ENCODE data around the gene STK32C. TPM values are rescaled to one million over a fixed set of nuclear protein-coding genes. Genes with fewer than 3 reads are reported as not detected.
"Not testable (repeated sequence)": the region's sequence is repeated elsewhere in the genome, so short reads cannot be mapped to it uniquely, and the experiment has no call there.

STK32C gene
- total RNA-seq, 1 donor from 2014 or later = 15.2 TPM

DNA sequence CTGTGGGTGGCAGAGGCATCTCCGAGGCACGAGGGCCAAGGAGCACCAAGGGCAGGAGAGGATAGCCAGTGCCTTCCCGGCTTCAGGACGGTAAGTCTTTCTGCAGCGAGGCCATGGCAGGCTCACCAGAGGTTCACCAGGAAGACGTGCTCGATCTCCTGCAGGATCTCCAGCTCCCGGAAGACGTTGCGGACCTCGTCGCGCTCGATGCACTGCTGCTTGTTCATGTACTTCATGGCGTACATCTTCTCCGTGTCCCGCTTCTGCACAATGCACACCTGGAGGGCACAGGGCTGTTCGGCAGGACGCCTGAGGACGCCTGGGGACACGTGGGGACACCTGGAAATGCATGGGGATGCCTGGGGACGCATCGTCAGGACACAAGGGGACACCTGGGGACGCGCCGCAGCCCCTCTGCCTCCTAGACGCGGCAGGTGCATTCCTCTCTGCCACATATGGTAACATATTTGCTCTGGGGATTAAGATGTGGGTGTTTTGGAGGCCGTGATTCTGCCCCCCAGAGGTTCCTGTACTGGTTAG is 79.8 kb downstream of the STK32C start:
- Mint-ChIP-seq H3K27ac (no peak overlapping the region), H3K9me3 (no peaks in the 10 kb centered on the region), H3K36me3 (ENCODE audit: low read depth) (no peaks in the 10 kb centered on the region), H3K4me1 (peaks cover 31% of the 10 kb centered on the region), H3K27me3 (no peaks in the 10 kb centered on the region), H3K4me3 (no peak overlapping the region)
- no peak for DNase-seq
- intact Hi-C loops (cut with micrococcal nuclease) = no loop called here

DNA sequence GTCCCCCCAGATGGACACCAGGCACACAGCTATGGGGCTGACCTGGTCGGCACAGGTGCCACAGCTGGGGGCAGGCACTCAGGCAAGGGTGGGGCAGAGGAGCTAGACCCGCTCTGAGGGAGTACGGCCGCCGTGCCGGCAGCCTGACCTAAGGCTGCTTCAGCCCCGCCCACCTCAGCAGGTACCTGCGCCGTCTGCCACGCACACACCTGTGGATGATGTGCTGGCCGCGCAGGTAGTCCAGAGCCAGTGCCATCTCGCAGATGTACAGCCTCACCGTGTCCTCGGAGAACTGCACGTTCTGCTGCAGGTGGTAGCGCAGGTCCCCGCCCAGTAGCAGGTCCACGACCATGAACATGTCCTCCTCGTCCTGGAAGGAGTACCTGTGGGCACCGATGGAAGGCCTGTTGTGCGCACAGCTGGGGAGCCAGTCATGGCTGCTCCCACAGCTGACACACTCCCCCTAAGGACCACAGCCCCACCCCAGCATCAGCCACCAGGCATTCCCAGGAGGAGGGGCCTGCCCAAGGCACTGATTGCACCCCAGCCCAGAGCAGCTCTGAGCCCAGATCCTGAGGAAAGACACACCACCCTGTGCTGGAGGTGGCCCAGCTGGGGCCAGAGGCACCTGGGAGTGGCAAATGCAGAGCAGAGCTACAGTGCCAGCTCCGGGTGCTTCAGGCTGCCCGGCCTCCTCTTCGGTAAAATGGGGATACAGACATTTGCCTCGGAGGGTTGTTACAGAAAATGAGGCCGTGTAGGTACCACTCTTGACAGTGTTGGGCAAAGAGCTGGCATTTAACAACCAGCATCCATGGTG is 81.0 kb downstream of the STK32C start:
- intact Hi-C loops (cut with micrococcal nuclease) = no loop called here
- no peak for DNase-seq
- Mint-ChIP-seq H3K36me3 (ENCODE audit: low read depth) (no peaks in the 10 kb centered on the region), H3K27ac (peak overlapping the region; percentile 55), H3K9me3 (no peaks in the 10 kb centered on the region), H3K4me3 (no peak overlapping the region), H3K4me1 (peaks cover 20% of the 10 kb centered on the region), H3K27me3 (no peaks in the 10 kb centered on the region)

DNA sequence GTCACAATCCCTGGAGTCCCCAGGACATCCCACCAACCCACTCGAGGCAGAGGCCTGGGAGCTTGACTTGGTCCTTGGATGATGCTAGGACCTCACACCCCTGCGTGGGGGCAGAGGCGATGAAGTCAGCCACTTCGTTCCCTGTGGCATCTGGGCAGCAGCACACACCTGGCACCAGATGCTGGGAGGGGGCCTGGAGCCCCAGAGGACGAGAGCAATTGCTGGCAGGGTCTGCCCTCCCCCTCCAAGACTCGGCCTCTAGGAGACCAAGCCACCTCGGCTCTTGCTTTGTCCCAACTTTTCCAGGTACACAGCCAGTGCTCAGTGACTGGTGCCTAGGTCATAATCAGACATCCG is 81.9 kb downstream of the STK32C start:
- Mint-ChIP-seq H3K4me1 (peaks cover 16% of the 10 kb centered on the region), H3K4me3 (no peak overlapping the region), H3K9me3 (no peaks in the 10 kb centered on the region), H3K27ac (no peak overlapping the region), H3K36me3 (ENCODE audit: low read depth) (no peaks in the 10 kb centered on the region), H3K27me3 (no peaks in the 10 kb centered on the region)
- intact Hi-C loops (cut with micrococcal nuclease) = no loop called here
- no peak for DNase-seq

DNA sequence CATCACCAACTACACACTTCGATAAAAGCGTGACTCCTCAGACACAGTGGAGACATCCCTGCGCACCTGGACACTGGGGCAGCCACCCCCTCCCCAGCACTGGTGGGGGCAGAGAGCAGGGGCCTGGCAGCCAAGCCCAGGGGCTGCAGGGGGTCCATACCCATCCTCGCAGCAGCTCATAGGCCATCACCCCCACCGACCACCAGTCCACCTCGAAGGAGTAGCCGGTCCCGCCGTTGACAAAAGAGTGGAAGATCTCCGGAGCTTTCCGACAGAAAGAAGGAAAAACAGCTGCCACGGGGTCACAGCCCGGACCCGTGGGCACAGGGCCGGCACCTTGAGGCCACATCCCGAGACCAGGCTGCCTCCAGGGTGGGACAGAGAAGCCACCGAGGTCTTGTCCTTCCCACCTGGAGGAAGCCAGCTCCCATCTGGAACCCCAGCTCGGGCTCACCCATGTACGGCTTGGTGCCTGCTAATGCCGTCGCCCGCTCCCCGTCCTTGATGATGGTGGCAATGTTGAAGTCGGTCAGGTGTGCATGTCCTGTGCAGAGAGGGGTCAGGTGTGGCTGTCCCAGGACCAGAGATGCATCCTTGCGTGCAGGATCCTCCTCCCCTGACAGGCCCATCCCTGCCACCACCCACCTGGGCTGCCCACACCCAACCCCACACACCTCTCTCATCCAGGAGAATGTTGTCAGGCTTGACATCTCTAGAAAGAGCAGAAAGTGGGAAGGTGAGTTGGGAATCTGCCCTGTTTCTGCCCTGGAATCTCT is 82.5 kb downstream of the STK32C start:
- Mint-ChIP-seq H3K27ac (no peak overlapping the region), H3K36me3 (ENCODE audit: low read depth) (no peaks in the 10 kb centered on the region), H3K4me3 (no peak overlapping the region), H3K27me3 (no peaks in the 10 kb centered on the region), H3K9me3 (no peaks in the 10 kb centered on the region), H3K4me1 (peaks cover 14% of the 10 kb centered on the region)
- DNase-seq = no peak
- intact Hi-C loops (cut with micrococcal nuclease) = no loop called here

DNA sequence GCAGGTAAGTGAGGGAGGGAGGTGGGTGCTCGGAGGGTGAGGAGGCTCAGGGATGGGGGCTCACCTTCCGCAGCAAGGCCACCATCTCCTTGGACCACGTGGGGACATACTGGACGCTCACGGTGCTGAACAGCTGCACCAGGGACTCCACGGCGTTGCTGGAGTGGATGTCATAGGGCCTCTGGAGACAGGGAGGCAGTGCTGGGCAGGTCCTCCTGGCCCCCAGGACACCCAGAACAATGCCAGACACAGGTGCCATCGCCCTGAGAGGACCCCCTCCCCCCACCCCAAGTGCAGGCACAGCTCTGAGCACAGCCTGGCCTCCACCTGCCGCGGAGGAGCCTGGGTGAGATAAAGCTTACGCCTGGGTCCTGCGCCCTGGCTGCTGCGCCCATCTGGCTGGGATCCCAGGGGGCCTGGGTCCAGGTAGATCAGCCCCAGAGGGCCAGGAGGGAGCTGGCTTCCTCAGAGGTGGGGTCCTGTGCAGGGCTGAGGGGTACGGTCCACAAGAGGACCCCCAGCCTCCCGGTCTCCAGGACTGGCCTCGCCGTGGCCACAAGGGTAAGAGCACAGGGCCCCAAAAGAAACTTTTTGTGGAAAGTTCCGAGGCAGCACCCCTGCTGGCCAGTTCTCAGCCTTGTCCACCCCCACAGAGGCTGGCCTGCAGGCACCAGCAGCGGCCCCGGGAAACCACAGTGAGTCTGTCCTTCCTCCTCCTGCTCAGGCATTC is 83.2 kb downstream of the STK32C start:
- no peaks in the 10 kb centered on the region for H3K27me3 Mint-ChIP-seq
- H3K9me3 Mint-ChIP-seq = no peaks in the 10 kb centered on the region
- H3K27ac Mint-ChIP-seq = no peak overlapping the region
- H3K4me3 Mint-ChIP-seq = no peak overlapping the region
- peaks cover 10% of the 10 kb centered on the region for H3K4me1 Mint-ChIP-seq
- intact Hi-C loops (cut with micrococcal nuclease) = no loop called here
- DNase-seq = no peak
- H3K36me3 Mint-ChIP-seq (ENCODE audit: low read depth) = no peaks in the 10 kb centered on the region

DNA sequence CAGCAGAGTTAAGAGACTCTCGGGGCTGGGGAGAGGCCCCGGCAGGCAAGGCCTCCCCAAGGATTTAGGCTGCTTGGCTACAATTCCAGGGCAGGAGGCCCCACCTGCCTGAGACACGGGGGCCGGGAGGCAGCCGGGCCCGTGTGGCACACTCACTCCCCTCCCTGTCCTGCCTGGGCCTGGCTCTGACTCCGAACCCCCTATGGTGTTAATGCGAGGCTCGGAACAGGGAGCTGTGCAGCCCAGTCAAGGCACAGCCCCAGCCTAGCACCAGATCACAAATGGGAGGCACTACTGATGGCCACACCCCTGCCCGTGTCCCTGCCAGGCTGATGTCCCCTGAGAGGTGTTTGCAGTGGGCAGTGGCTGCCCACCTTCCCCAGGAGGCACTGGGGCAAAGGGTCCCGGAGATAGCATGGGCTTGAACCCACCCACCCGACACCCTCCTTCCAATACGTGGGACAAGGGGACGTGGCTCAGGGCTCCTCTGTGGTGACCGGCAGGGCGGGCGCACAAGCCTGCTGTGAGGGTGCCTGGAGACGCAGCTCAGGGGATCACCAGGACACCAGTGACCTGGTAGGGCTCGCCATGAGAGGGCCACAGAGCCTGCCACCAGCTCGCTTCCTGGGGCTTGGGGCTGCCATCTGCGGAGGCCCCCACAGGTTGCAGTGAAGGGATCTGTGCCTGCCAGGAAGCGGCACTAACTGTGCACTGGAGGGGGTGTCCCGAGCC is 84.0 kb downstream of the STK32C start:
- Mint-ChIP-seq H3K4me1 (peaks cover 6% of the 10 kb centered on the region), H3K27me3 (no peaks in the 10 kb centered on the region), H3K27ac (no peak overlapping the region), H3K9me3 (no peaks in the 10 kb centered on the region), H3K4me3 (no peak overlapping the region), H3K36me3 (ENCODE audit: low read depth) (no peaks in the 10 kb centered on the region)
- DNase-seq = no peak
- intact Hi-C loops (cut with micrococcal nuclease) = loop anchor here (1.0 kb wide), 2 partner anchors 129 to 230 kb away; no protein-coding TSS in a partner anchor

DNA sequence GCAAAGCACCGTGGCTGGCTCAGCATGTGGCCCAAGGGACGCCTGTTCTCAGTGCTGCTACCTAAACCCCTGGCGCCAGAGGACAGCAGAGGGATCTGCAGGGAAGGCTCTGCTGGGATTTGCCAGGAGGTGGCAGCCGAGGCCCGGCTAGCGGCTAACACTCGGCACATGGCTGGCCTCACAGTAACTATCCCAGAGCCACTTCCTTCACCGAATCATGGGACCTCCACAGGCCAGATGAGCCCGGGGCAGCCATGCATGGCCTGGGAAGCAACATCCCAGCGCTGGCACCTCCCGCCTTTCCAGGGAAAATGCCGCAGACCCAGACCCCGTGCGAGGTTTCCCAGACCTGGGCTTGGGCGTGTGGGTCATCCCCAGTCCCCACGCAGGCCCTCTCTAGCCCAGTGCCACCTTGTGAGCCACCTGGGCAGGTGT is 84.6 kb downstream of the STK32C start:
- no peak overlapping the region for H3K27ac Mint-ChIP-seq
- DNase-seq = peak; percentile 92
- intact Hi-C loops (cut with micrococcal nuclease) = loop anchor here (1.0 kb wide), 2 partner anchors 129 to 230 kb away; no protein-coding TSS in a partner anchor
- no peaks in the 10 kb centered on the region for H3K9me3 Mint-ChIP-seq
- H3K4me1 Mint-ChIP-seq = peaks cover 6% of the 10 kb centered on the region
- H3K4me3 Mint-ChIP-seq = no peak overlapping the region
- H3K27me3 Mint-ChIP-seq = no peaks in the 10 kb centered on the region
- H3K36me3 Mint-ChIP-seq (ENCODE audit: low read depth) = no peaks in the 10 kb centered on the region

DNA sequence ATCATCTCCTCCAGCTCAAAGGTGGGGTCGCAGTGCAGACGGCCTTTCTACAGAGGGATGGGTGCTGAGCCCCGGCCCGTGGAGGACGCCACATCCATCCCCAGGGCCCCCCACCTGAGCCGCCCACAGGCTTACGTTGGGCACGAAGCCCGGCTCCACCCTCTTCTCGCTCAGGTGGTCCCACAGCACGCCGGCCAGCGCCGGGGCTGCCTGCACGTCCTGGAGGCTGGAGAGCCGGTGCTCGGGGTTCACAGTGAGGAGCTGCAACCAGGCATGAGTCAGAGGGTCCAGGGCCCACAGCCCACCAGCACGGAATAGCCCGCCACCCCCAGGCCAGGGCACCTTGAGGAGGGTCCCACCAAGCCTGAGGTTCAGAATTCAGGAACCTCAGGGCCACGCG is 85.0 kb downstream of the STK32C start:
- no peaks in the 10 kb centered on the region for H3K36me3 Mint-ChIP-seq (ENCODE audit: low read depth)
- peaks cover 6% of the 10 kb centered on the region for H3K4me1 Mint-ChIP-seq
- no peaks in the 10 kb centered on the region for H3K27me3 Mint-ChIP-seq
- no peak overlapping the region for H3K4me3 Mint-ChIP-seq
- H3K9me3 Mint-ChIP-seq = no peaks in the 10 kb centered on the region
- H3K27ac Mint-ChIP-seq = no peak overlapping the region
- intact Hi-C loops (cut with micrococcal nuclease) = loop anchor here (1.0 kb wide), 2 partner anchors 130 to 231 kb away; no protein-coding TSS in a partner anchor
- DNase-seq = no peak

DNA sequence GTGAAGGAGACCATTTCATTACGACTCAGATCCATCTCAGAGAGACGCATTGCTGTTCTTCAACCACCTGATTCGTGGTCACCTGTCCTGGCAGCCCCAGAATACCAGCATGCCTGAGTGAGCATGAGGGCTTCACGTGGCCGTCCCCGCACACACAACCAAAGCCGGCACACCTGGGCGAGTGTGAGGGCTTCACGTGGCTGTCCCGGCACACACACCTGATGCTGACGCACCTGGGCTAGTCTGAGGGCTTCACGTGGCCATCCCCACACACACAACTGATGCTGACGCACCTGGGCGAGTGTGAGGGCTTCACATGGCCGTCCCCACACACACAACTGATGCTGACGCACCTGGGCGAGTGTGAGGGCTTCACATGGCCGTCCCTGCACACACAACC is 86.8 kb downstream of the STK32C start:
- H3K36me3 Mint-ChIP-seq (ENCODE audit: low read depth); H3K27ac Mint-ChIP-seq; H3K4me1 Mint-ChIP-seq; H3K9me3 Mint-ChIP-seq; intact Hi-C loops (cut with micrococcal nuclease); H3K4me3 Mint-ChIP-seq; H3K27me3 Mint-ChIP-seq; DNase-seq: not testable (repeated sequence)

DNA sequence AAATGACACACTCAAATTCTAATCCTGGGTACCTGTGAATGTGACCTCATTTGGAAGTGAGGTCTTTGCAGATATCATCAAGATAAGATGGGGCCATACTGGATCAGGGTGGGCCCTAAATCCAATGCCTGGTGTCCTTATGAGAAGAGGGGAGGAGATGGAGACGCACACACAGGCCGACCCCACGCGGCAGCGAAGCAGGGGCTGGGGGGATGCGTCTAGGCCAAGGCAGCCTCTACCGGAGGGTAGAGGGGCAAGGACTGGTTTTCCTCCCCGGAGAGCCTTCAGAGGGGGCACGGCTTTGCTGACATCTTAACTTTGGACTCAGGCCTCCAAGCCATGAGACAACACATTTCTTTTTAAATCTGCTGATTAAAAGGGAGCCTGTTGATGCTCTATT is 87.7 kb downstream of the STK32C start:
- H3K27ac Mint-ChIP-seq = no peak overlapping the region
- peaks cover 2% of the 10 kb centered on the region for H3K4me1 Mint-ChIP-seq
- H3K27me3 Mint-ChIP-seq = no peaks in the 10 kb centered on the region
- intact Hi-C loops (cut with micrococcal nuclease) = no loop called here
- no peak overlapping the region for H3K4me3 Mint-ChIP-seq
- H3K36me3 Mint-ChIP-seq (ENCODE audit: low read depth) = no peaks in the 10 kb centered on the region
- DNase-seq = no peak
- H3K9me3 Mint-ChIP-seq = no peaks in the 10 kb centered on the region

DNA sequence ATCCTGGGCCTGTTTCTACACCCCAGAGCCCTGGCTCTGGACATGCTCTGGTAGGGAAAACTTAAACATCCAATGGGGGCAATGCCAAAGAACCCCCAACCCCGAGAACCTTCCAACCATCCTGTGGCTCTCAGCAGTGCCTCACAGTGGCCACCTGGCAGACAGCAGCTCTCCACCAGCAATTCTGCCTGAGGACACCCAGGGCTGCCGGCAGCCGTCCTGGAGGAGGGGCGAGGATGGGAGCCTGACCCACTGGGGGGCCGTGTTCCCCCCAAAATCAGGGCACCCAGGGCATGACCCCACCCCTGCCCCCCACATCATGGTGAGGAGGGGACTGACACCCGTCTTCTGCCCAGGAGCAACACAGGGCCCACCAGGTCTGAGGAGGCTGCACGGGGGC is 88.3 kb downstream of the STK32C start:
- Mint-ChIP-seq H3K27ac (no peak overlapping the region), H3K9me3 (no peaks in the 10 kb centered on the region), H3K36me3 (ENCODE audit: low read depth) (no peaks in the 10 kb centered on the region), H3K4me1 (peaks cover 2% of the 10 kb centered on the region), H3K27me3 (no peaks in the 10 kb centered on the region), H3K4me3 (no peak overlapping the region)
- intact Hi-C loops (cut with micrococcal nuclease) = no loop called here
- no peak for DNase-seq

DNA sequence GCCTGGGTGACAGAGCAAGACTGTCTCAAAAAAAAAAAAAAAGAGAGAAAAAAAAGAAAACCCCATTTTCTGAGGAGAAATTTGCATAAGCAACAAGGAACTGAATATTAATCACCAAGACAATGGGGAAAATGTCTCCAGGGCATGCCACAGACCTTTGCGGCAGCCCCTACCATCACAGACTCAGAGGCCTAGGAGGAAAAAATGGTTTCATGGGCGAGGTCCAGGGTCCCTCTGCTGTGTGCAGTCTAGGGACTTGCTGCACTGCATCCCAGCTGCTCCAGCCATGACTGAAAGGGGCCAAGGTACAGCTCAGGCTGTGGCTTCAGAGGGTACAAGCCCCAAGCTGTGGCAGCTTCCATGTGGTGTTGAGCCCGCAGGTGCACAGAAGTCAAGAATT is 91.3 kb downstream of the STK32C start:
- H3K9me3 Mint-ChIP-seq; H3K4me1 Mint-ChIP-seq; intact Hi-C loops (cut with micrococcal nuclease); H3K36me3 Mint-ChIP-seq (ENCODE audit: low read depth); H3K4me3 Mint-ChIP-seq; H3K27ac Mint-ChIP-seq; H3K27me3 Mint-ChIP-seq; DNase-seq: not testable (repeated sequence)

DNA sequence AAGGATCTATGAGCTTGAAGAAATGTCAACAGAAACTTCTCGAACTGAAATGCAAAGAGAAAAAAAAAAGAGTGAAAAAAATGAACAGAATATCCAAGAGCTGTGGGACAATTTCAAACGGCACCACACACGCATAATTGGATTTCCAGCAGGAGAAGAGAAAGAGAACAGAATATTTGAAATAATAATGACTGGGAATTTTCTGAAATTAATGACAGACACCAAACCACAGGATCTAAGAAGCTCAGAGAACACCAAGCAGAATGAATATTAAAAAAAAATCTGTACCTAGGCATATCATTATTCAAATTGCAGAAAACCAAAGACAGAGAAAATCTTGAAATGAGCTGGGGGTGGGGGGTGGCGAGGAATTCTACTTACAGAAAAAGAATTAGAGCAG is 93.8 kb downstream of the STK32C start:
- Mint-ChIP-seq H3K27me3 (peaks cover 2% of the 10 kb centered on the region), H3K9me3 (no peaks in the 10 kb centered on the region), H3K36me3 (ENCODE audit: low read depth) (no peaks in the 10 kb centered on the region), H3K4me1 (no peaks in the 10 kb centered on the region), H3K4me3 (no peak overlapping the region), H3K27ac (no peak overlapping the region)
- no peak for DNase-seq
- intact Hi-C loops (cut with micrococcal nuclease) = no loop called here

Data from activated CD4-positive, alpha-beta T cell treated with anti-CD3 and anti-CD28 coated beads, Interleukin-2, amount 10 ng/mL, durations not matched to agents 24 days and 14 days (primary cell).